ENCODE measurements around the gene MKNK2. TPM values are rescaled to one million over a fixed set of nuclear protein-coding genes. Genes with fewer than 3 reads are reported as not detected.

Gene MKNK2
- polyA plus RNA-seq, 1 donor, result 54.4 TPM

DNA sequence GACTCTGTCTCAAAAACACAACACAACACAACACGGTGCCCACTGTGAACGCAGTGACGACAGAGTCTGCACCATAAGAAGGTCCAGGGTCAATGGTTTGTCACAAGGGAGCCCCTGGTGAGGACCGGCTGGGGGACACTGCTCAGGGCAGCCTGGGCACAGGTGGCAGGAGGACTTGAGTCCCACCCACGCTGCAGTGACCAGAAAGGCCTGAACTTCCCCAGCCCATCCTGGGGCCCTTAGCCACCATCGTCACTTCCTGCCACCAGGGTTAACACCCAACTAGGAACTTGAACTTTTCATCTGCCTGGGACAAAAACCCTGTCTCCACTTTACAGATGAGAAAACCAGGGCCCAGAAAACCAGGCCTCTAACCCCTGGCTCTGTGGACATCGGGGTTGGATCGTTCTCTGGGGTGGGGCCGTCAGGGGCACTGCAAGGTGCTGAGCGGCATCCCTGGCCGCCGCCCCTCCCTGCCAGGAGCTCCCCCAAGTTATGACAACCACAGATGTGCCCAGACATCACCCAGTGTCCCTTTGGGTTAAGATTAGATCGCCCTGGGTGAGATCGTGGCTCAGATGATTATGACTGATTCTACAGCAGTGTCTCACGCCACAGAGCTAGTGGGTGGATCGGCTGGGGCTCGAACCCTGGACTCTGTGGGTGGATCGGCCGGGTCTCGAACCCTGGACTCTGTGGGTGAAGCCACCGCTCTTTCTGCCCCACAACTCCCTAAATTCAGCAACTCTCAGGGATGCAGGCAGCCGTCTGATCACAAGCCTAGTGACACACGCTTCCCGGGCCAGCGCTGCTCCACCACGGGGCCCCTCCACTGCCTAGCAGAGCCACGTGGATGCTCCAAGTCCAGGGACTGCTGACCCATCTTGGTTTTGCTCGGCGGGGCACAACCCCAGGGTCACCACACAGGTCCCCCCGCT, 31.1 kb upstream of the MKNK2 start:
- DNase-seq, result no peak

DNA sequence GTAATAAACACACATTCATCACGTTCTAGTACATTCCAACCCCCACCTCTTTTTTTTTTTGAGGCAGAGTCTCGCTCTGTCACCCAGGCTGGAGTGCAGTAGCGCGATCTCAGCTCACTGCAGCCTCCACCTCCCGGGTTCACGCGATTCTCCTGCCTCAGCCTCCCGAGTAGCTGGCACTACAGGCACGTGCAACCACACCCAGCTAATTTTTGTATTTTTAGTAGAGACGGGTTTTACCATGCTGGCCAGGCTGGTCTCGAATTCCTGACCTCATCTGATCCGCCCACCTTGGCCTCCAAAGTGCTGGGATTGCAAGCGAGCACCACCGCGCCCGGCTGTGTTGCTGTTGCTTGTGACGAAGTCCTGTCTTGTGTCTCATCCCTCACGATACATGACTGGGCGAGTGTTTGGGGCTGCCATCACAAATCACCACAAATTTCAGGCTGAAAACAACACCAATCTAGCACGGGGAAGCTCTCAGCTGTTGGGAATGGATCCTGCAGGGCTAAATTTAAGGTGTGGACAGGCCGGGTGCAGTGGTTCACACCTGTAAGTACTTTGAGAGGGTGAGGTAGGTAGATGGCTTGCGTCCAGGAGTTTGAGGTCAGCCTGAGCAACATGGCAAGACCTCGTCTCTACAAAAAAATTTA, 29.4 kb upstream of the MKNK2 start:
- DNase-seq, result no peak

DNA sequence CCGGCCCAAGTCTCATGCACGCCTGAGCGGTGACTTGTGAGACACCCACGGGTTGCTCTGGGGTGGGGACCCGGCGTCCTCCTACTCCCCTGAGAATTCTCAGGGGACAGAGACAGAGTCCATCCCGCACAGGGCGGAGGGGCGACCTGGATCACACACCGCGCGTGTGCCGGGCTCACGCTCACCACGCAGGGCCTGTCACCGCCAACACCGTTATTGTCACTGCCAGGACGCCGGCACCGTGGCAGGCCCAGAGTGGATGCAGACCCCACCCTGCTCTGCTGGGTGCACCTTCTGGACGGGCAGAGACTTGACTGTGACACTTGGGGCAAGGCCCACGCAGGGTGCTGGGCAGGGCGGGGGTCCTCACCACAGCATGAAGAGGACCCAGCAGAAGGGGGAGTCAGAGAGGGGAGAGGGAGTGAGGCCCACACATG, 28.8 kb upstream of the MKNK2 start:
- no peak for DNase-seq

DNA sequence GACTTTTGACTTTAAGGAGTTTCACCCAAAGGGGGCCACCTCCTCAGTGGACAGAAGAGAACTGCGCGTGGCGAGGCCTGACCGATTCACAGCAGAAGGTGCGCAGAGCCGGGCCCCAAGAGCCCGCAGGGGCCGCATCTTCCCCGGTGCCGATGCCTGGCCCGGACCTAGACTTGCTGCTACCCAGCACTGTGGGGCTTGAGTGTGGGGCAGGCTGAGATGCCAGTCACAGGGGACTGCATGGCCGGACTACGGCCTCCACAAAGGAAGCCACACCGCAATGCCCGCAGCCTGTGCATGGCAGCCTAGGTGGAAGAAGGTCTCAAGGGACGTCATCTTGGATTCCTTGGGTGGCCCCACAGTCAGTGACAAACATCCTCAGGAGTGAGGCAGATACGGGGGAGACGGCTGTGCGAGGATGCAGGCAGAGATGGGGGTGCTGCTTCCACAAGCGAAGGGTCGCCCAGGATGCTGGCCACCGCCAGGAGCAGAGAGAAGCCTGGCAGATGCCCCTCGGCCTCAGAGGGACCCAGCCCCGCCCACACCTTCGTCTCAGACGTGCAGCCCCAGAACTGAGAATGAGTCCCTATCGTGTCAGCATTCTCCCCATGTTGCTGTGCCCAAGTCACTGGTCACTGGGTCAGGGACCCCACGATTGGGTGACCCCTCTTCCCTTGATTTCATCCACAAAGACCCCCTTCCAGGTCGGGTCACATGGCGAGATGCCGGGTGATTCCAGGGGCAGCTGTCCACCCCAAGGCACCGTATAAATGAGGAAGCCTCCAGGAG, 28.2 kb upstream of the MKNK2 start:
- DNase-seq, result no peak

DNA sequence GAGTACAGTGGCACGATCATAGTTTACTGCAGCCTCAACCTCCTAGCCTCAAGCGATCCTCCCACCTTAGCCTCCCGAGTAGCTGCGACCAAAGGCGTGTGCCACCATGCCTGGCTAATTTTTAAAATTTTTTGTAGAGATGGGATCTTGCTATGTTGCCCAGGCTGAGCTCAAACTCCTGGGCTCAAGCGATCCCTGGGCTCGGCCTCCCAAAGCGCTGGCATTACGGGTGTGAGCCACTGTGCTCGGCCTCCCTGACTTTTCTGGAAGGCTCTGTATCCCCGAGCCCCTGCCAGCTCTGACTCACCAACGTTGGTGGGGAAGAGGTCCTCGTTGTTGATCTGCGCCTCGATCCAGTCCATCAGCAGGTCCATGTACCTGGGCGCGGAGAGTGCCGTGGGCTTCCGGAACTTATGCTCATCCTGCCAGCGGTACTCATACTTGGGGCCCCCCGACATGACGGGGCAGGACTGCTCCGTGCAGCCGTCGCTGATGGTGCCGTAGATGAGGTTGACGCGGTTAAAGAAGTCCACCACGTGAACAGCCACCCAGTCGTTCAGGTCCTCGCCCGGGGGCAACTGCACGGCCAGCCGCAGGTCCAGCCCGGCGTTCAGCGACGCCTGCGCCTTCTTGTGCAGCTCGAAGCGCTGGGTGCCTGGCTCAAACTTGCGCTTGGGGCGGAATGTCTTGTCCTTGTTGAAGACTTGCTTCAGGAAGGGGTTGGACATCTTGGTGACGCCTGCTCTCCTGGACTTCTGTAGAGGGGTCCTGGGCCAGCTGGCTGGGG, 27.0 kb upstream of the MKNK2 start:
- DNase-seq, result no peak

DNA sequence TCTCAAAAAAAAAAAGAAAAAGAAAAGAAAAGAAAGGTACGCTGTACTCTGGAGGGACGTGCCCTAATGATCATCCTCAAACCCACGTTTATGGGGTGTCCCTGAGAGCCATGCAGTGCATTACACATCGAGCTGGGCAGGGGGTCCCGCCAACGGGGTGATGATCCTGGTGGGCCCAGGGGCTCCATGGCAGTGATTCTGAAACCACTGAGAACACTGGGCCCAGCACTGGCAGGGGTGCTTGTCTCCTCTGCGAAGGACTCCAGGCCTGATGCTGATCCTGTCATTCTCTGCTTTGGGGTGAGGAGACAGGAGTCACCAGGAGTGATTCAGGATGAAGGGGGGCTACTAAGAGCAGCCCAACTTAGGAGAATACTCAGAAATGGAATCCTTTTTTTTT, 26.4 kb upstream of the MKNK2 start:
- DNase-seq, result no peak

DNA sequence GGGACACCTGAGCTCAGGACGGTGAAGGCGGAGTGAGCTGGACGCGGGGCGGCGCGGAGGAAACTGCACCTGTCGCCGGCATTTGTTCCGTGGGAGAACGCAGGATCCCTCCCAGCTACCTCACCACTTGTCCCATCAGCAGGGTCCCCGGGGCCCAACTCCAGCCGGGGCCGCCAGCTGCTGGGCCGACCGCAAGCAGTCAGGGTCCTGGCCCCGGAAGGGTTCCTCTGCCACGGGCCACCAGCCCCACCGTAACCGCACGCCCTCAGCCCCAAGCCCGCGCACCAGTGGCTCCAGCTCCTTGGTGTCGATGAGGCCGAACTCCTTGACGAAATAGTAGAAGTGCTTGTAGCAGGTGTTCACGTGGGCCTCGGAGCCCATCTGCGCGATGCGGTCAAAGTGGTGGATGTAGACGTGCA, 25.5 kb upstream of the MKNK2 start:
- DNase-seq, result no peak

DNA sequence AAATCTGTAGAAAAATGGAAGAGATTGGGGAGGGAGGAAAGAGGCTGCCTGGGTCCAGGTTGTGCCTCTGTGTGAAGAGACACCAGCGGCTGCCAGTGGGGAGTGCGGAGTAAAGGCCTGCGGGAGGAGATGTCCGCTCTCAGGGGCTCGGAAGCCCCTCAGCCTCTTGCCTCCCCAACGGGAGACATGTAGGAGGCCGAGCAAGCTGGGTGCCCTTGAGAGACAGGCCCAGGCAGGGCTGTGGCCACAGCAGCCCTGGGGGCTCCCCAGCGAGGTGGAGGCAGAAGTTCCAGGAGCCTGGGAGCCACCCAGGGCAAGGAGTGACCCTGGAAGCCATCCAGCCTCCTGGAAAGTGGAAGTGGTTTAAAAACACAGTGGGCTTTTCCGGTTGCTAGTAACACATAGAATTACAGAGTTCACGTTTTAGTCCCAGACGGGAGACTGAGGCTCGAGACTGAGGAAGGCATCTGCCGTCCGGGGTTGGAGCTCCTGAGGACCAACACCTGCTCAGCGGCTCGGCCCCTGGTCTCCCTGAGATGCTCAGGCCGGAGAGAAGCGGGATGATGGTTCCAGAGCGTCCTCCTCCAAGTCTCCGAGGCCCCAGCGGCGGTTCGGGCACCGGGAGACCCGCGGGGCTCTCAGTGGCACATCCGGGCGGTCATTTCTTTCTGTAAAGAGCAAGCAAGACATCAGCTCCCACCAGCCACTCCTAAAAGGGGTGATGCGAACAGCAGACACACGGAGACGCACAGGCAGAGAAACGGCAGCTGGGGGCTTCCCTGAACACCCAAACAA, 21.9 kb upstream of the MKNK2 start:
- DNase-seq, result no peak

DNA sequence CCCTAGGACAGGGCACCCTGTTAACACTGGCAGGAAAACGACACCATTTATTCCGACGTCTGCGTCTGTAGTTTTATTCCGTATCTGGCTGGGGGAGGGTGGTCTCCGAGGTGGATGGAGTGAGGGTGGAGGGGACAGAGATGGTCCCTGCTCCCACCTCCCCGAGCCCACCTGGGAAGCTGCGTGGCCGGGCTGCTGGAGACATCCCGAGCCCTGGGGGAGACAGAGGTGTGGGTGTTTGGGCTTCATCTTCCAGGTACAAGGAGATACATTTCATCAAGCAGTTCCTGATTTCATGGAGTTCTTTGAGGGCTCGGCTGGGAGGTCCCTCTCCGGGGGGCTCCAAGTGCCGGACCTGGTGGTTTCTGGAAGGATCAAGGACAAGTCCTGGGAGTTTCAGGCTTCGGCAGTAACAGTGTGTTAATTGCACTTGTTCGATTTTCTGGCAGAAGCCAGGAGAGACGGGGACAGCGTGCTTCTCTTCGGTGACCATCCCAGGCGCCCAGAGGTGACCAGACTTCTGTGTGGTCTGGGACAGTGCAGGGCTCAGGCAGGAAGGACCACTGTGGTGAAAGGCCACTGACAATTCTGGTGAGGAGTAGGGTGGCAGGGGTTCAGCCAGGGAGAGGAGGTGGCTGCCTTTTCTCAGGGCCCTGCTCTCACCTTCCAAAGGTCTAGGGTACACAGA, 20.1 kb upstream of the MKNK2 start:
- DNase-seq, result no peak

DNA sequence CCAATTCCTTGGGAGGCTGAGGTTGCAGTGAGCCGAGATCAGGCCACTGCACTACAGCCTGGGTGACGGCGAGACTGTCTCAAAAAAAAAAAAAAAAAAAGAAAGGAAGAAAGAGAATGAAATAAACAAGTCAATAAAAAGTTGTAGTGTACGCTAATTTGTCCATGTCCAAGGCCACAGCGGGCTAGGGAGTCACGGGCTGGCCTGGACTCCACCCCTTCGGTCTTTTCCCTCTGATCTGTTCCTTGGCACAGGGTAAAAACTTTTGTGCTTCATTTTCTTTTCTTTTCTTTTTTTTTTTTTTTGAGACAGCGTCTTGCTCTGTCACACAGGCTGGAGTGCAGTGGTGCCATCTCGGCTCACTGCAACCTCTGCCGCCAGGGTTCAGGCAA, 19.4 kb upstream of the MKNK2 start:
- no peak for DNase-seq

DNA sequence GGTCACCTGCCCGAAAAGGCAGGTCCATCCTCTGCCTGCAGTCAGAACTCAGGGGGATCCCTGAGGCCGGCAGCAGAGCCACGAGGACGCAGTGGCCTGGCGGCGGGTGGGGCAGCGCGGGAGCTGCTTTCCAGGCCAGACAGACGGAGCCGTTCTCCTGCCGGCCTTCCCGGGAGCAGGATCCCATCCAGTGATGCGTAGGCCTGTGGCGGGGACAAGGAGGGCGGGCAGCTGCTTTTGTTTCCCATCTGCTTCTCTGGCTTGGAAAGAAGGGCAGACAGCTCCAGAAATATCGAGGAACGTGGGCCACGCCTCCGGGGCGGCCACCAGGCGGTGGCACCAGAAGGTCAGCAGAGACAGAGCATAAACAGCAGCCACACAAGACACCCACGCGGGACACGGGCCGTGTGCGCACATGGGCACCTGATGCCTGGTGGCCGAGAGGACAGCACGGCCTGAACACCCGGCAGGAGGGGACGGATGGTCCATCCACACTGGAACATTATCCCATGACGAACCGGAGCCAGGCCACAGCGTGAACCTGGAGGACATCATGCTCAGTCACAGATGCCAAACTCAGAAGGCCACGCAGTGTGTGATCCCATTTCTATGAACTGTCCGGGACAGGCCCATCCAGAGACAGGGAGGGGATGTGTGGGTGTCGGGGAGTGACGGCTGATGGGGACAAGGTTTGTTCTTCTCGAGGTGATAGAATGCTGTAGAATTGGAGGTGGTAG, 13.9 kb upstream of the MKNK2 start:
- no peak for DNase-seq

DNA sequence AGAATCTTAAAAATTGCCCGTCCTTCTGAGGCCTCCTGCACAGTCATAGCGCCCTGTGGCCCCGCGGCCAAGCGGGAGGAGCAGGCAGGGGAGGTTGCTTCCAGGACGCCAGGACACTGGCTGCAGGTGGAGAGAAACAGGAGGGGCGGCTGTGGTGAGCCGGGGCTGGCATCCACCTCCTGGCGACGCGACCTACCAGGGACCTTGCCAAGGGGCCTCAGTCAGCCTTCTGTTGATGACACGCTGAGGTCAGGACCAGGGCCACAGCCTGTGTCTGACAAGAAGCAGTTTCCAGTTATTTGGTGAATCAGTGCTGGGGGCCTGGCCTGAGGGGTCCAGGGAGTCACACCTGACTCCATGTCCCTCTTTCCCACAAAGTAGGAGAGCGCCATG, 13.3 kb upstream of the MKNK2 start:
- DNase-seq, result no peak

DNA sequence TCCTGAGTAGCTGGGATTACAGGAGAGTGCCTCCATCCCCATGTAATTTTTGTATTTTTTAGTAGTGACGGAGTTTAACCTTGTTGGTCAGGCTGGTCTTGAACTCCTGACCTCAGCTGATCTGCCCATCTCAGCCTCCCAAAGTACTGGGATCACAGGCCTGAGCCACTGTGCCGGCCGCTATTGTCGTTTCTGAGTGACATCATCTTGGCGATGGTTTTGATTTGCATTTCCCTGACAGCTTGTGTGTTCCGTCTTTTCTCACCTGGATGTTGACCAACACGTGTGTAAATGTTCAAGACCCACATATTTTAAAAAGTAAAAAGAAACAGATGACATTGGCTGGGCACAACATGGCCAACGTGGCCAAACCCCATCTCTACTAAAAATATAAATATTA, 12.8 kb upstream of the MKNK2 start:
- DNase-seq, result no peak

DNA sequence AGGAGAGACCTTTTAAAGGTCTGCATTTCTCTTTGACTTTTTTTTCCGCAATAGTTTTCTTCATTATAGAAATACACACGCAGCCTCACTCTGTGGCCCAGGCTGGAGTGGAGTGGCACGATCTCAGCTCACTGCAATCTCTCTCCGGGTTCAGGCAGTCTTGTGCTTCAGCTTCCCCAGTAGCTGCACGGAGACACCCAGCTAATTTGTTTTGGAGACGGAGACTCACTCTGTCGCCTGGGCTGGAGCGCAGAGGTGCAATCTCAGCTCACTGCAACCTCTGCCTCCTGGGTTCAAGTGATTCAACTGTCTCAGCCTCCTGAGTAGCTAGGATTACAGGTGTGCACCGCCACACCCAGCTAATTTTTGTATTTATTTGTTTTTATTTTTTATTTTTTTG, 11.7 kb upstream of the MKNK2 start:
- DNase-seq, result no peak

DNA sequence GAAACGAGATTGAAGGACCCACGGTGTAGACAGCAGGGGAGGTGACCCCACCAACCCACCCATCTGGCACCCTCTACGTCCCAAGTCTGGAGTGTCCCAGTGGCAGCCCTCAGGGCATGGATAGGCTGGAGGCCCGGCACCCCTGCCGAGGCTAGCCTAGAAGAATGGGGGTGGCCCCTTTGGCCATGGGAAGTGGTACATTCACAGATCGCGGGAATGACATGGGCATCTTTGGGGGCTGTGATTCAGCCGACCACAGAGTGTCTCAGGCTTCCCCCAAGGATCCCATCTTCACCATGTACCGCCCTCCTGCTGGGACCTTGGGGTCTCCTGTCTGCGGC, 11.3 kb upstream of the MKNK2 start:
- DNase-seq, result no peak

DNA sequence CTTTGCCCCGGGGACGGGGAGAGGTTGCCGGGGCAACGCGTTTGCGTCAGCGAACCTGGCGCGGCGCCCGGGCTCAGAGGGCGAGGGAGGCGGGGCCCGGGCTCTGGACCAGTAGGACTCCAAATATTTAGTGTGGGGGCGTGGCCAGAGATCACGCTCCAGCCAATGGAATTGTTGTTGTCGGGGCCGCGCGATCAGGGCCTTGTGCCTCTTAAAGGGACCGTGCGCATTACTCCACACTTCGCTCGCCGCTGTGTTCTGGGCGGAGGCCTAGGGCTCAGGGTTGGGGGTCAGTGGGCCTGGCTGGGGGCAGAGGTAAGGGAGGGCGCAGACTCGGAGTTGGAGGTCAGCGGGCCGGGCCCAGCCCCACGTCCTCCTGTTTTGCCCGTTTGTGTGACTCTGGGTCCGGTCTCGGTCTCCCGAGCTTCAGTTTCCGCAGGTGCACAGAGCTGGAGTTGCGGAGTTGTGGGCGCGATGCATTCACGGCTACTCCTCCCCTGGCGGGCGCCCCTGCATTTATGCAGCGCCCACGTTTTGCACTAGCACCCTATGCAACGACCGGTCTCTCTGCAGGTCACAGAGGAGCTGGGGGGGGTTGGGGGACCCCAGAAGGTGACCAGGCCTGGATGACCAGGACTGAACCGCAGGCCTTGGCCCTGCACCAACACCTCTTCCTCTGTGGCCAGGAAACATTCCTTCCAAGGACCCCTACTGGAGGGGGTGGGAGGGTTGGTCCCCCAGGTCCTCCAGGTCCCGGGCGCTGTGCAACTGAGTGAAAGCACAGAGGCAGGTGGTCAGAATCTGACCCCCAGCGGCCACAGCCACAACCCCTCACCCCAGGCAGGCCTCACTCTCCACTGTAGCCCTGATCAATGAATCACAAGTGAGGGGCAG, 10.7 kb upstream of the MKNK2 start:
- DNase-seq, result peak; percentile 99

DNA sequence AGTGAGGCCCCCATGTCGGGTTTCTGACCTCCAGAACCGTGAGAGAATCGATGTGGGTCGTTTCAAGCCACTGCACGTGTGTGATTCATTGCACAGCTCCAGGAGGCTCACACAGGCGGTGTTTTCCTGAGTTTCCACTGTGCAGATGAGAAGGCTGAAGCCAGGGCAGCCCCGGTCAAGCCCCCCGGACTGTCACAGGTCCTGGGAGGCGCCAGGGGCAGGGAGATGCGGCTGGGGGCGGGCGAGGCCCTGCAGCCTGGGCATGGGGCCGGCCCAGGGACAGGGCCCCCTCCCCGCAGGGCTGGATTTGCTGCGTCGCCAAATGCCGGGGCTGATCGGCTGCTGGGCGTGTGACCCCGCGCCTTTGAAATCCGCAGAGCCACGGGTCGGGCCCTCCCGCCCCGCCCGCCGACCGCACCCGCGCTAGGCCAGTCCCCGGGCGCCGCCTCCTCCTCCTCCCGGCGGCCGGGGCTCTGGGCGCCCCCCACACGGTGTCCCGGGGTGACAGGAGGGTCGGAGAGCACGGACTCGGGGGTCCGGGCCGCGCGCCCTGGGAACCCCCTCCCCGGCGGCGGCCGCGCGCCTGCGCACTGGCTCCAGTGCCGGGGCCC, 9.9 kb upstream of the MKNK2 start:
- peak; percentile 47 for DNase-seq

Data from left kidney (tissue), 2 donors.